K562 (cell line): Measurements from ENCODE around the gene GPN3. TPM values are rescaled to one million over a fixed set of nuclear protein-coding genes. Genes with fewer than 3 reads are reported as not detected.
A peak's percentile ranks its signal among the peaks of the same experiment; 100 is the strongest.

ENCODE experiments used
- CBX3 ChIP-seq, 2 experiments: IDR thresholded peaks; 1 replicate in 1 of 2; 2 replicates in 1 of 2; pipeline ENCODE4 v1.6.1; 2012; ENCODE audit warnings: inconsistent platforms in 2 of 2, low read length in 2 of 2, borderline replicate concordance in 1 of 2, control low read depth in 1 of 2
- CREBBP ChIP-seq: IDR thresholded peaks from one replicate; pipeline ENCODE4 v1.6.1; 2012; ENCODE audit warnings: low read depth, mild to moderate bottlenecking, control low read depth, inconsistent platforms, low read length
- ESRRA ChIP-seq: fragments of 450-650 bp; IDR thresholded peaks from 2 replicates; pipeline ENCODE4 v1.6.1; 2014; ENCODE audit warnings: low read depth, mild to moderate bottlenecking, moderate library complexity, borderline replicate concordance
- GTF2F1 ChIP-seq: IDR thresholded peaks from 2 replicates; pipeline ENCODE4 v1.6.1; 2011; ENCODE audit warnings: low read depth, low read length, improper control_type of control experiment
- HCFC1 ChIP-seq: IDR thresholded peaks from 2 replicates; pipeline ENCODE4 v1.6.1; 2012; ENCODE audit warnings: low read depth, low read length, improper control_type of control experiment
- POLR3G ChIP-seq: IDR thresholded peaks from 2 replicates; pipeline ENCODE4 v1.6.1; 2011; ENCODE audit not compliant: insufficient read length, insufficient replicate concordance; ENCODE audit errors: extremely low read depth
- POU5F1 ChIP-seq: fragments of 150-350 bp; IDR thresholded peaks from 2 replicates; pipeline ENCODE4 v1.6.1; 2014; ENCODE audit warnings: borderline replicate concordance, low read length, low read depth, mild to moderate bottlenecking; ENCODE audit not compliant: partially characterized antibody
- RBM15 ChIP-seq: fragments of 200-400 bp; formaldehyde crosslinking; IDR thresholded peaks from 2 replicates; pipeline ENCODE4 v1.6.1; 2018; ENCODE audit warnings: mild to moderate bottlenecking, low read length, moderate library complexity; ENCODE audit not compliant: insufficient read depth
- RBM22 ChIP-seq: fragments of 200-400 bp; formaldehyde crosslinking; IDR thresholded peaks from 2 replicates; pipeline ENCODE4 v1.6.1; 2018; ENCODE audit warnings: low read length, low read depth; ENCODE audit not compliant: poor library complexity, severe bottlenecking
- SLC30A9 ChIP-seq: fragments of 250-450 bp; sonication (Bioruptor Pico); IDR thresholded peaks from 2 replicates; pipeline ENCODE4 v1.8.0; 2022; ENCODE audit warnings: mild to moderate bottlenecking, moderate library complexity
- SNRNP70 ChIP-seq: fragments of 200-400 bp; formaldehyde crosslinking; optimal IDR thresholded peaks from 2 replicates; pipeline ENCODE3; 2017; ENCODE audit warnings: low read depth, low read length
- SREBF2 ChIP-seq: sonication (generic); formaldehyde crosslinking; IDR thresholded peaks from 2 replicates; pipeline ENCODE4 v1.4.0; 2020; ENCODE audit warnings: mild to moderate bottlenecking, missing genetic modification reagents
- TCF3 ChIP-seq: sonication (generic); formaldehyde crosslinking; IDR thresholded peaks from 2 replicates; pipeline ENCODE4 v1.4.0; 2020; ENCODE audit warnings: mild to moderate bottlenecking, missing genetic modification reagents
- TCFL5 ChIP-seq: fragments of 250-450 bp; sonication (Bioruptor Pico); conservative IDR thresholded peaks from 2 replicates; pipeline ENCODE4 v1.6.1; 2021; ENCODE audit warnings: mild to moderate bottlenecking, moderate library complexity, matching md5 sums
- TEAD1 ChIP-seq, 2 experiments: fragments of 450-650 bp in 1 of 2; sonication (generic) in 1 of 2; formaldehyde crosslinking; IDR thresholded peaks; 2 replicates each; pipeline versions ENCODE4 v1.4.0 to v1.8.0; 2020 to 2022; ENCODE audit warnings: mild to moderate bottlenecking in 2 of 2, missing genetic modification reagents in 1 of 2
- ZNF175 ChIP-seq: fragments of 200-800 bp; sonication (Bioruptor generic); IDR thresholded peaks from 2 replicates; pipeline ENCODE4 v1.6.1; 2016; ENCODE audit warnings: low read depth, mild to moderate bottlenecking, missing genetic modification characterization, missing compliant biosample characterization
- ZNF316 ChIP-seq: fragments of 450-650 bp; IDR thresholded peaks from 2 replicates; pipeline ENCODE4 v1.6.1; 2016
- polyA plus RNA-seq, 8 experiments: library from polyadenylated mRNA; depleted of rRNA in 4 of 8; stranded (reverse) in 5 of 8; unstranded in 3 of 8; fragments of >200 nt; fragmentation: Nextera tagmentation in 2 of 8; fragmentation: Illumina TruSeq in 1 of 8; extraction: Ambion mirVana in 2 of 8; extraction: Trizol in 1 of 8; gene quantifications; 2 replicates each; pipeline versions ENCODE4 v1.2.1 to v1.2.3, GENCODE V29; 2011 to 2014; ENCODE audit warnings: inconsistent platforms in 1 of 8, missing spikeins in 1 of 8
- total RNA-seq, 7 experiments: library from RNA; depleted of rRNA in 6 of 7; stranded (reverse); fragments of >200 nt in 6 of 7; fragmentation: Illumina TruSeq in 2 of 7; extraction: Trizol in 2 of 7; gene quantifications; 2 replicates each; pipeline versions ENCODE4 v1.2.1 to v1.2.3, GENCODE V29; 2011 to 2021; ENCODE audit warnings: low replicate concordance in 1 of 7
- TF ChIP-seq, protein P1 (sequence below): fragments of 450-650 bp; formaldehyde crosslinking; IDR thresholded peaks from 2 replicates; pipeline ENCODE4 v1.4.0; 2022; ENCODE audit warnings: missing genetic modification characterization
- TF ChIP-seq, protein P2 (sequence below): fragments of 450-650 bp; conservative IDR thresholded peaks from 2 replicates; pipeline ENCODE4 v1.6.1; 2016; ENCODE audit warnings: missing genetic modification characterization, low read depth, mild to moderate bottlenecking, control low read depth, missing compliant biosample characterization
- TF ChIP-seq, protein P3 (sequence below): fragments of 450-650 bp; formaldehyde crosslinking; IDR thresholded peaks from 2 replicates; pipeline ENCODE4 v1.4.0; 2022; ENCODE audit warnings: mild to moderate bottlenecking, moderate library complexity
- TF ChIP-seq, protein P4 (sequence below), 2 experiments: fragments of 200-800 bp in 1 of 2; sonication (Bioruptor generic) in 1 of 2; sonication (generic) in 1 of 2; formaldehyde crosslinking in 1 of 2; IDR thresholded peaks in 1 of 2; conservative IDR thresholded peaks in 1 of 2; 2 replicates each; pipeline versions ENCODE4 v1.5.0 to v1.6.1; 2016 to 2020; ENCODE audit warnings: missing compliant biosample characterization in 1 of 2, missing genetic modification characterization in 1 of 2, missing genetic modification reagents in 1 of 2

The GPN3 gene
- total and polyA plus RNA-seq, 9 of the 15 experiments (the other 6 are each of a cell fraction or from before 2014, with no cell fraction given): 35.8 to 123 (median 64.2) TPM

DNA sequence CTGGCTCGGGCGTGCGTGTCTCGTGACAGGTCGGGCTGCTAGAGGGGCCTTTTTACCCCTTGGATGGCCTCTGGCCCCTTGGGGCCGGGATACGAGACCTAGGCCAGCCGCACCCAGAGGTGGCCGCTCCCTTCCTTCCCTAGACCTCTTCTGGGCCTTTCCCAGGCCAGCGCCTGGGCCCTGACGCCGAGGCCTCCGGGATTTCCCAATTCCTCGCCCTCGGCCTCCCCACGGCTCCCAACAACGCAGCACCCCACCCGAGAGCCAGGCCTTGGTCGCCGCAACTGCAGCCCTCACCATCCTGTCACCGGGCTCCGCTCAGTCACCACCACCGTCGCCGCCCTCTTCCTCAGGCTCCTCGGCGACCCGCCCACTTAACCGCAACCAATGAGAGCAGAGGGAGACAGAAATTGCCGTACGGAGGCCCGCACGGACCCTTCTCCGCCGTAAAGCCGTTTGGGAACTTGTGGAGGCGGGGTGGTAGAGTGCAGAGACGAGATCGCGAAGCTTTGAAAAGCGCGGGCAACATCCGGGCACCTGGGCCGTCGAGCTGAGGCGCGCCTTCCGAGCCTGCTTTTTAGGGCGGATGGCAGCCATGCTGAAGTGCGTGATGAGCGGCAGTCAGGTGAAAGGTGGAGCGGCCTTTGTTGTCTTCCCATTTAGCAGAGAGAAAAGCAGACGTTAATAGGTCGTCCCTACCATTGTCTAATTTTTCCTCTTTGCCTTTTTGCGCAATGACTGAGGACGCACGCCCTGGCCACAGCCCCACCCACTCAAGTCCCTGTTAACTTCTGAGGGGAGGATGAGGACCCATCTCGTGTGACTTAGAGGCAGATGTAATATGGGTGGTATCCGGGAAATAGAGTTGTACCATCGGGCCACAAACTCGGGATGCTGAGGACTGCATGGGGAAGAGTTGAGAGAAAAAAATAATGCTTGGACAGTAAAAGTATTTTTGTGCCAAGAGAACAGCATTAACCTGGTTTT is 34.0 kb upstream of the GPN3 start, which contains the start of the genes RAD9B and VPS29 (continued):
- TF ChIP-seq ESRRA (peak; percentile 97), SLC30A9 (CRISPR knock-in tag) (0 out of 2 replicates have a peak, but pooled peaks have one; percentile 42), HCFC1 (peak; percentile 63), RBM22 (no peak), TCFL5 (CRISPR knock-in tag) (peak; percentile 55; the same call in 1 of the 2 replicates), SREBF2 (0 out of 2 replicates have a peak, but pooled peaks have one; percentile 90), GTF2F1 (no peak), ZNF175 (CRISPR knock-in tag) (peak; percentile 98), SNRNP70 (no peak), CBX3 (IDR thresholded peaks at IDR 0.05; ENCODE audit: borderline replicate concordance in 1 of 2, low read length in 2 of 2) (peak in 1 of 2 experiments; percentile 100; a peak in 2 of 3 replicates), RBM15 (no peak), ZNF316 (no peak), TEAD1 (CRISPR knock-in tag; IDR thresholded peaks at IDR 0.05) (peak; percentile 89 to 96), POU5F1 (peak; percentile 99), CREBBP (no peak), POLR3G (no peak), TCF3 (peak; percentile 51)
- TF ChIP-seq, protein P1, sequence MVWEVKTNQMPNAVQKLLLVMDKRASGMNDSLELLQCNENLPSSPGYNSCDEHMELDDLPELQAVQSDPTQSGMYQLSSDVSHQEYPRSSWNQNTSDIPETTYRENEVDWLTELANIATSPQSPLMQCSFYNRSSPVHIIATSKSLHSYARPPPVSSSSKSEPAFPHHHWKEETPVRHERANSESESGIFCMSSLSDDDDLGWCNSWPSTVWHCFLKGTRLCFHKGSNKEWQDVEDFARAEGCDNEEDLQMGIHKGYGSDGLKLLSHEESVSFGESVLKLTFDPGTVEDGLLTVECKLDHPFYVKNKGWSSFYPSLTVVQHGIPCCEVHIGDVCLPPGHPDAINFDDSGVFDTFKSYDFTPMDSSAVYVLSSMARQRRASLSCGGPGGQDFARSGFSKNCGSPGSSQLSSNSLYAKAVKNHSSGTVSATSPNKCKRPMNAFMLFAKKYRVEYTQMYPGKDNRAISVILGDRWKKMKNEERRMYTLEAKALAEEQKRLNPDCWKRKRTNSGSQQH (CRISPR knock-in tag): no peak
- TF ChIP-seq, protein P2, sequence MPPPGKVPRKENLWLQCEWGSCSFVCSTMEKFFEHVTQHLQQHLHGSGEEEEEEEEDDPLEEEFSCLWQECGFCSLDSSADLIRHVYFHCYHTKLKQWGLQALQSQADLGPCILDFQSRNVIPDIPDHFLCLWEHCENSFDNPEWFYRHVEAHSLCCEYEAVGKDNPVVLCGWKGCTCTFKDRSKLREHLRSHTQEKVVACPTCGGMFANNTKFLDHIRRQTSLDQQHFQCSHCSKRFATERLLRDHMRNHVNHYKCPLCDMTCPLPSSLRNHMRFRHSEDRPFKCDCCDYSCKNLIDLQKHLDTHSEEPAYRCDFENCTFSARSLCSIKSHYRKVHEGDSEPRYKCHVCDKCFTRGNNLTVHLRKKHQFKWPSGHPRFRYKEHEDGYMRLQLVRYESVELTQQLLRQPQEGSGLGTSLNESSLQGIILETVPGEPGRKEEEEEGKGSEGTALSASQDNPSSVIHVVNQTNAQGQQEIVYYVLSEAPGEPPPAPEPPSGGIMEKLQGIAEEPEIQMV: peak; percentile 70
- TF ChIP-seq, protein P3, sequence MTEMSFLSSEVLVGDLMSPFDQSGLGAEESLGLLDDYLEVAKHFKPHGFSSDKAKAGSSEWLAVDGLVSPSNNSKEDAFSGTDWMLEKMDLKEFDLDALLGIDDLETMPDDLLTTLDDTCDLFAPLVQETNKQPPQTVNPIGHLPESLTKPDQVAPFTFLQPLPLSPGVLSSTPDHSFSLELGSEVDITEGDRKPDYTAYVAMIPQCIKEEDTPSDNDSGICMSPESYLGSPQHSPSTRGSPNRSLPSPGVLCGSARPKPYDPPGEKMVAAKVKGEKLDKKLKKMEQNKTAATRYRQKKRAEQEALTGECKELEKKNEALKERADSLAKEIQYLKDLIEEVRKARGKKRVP: peak; percentile 80
- TF ChIP-seq, protein P4, sequence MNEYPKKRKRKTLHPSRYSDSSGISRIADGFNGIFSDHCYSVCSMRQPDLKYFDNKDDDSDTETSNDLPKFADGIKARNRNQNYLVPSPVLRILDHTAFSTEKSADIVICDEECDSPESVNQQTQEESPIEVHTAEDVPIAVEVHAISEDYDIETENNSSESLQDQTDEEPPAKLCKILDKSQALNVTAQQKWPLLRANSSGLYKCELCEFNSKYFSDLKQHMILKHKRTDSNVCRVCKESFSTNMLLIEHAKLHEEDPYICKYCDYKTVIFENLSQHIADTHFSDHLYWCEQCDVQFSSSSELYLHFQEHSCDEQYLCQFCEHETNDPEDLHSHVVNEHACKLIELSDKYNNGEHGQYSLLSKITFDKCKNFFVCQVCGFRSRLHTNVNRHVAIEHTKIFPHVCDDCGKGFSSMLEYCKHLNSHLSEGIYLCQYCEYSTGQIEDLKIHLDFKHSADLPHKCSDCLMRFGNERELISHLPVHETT (CRISPR knock-in tag; conservative IDR thresholded peaks at IDR 0.05 in 1 of 2, IDR thresholded peaks at IDR 0.05 in 1 of 2): peak in 1 of 2 experiments; percentile 95; a peak in 2 of 4 replicates
